NOMO-1 treated with DMSO at 0.1 percent for 48 hours (cell line): ENCODE measurements around the gene LRRC46.

Source experiments
- DNase-seq: peaks from one replicate; lab custom pipeline; 2025; ENCODE audit not compliant: unreplicated experiment; lab: John Stamatoyannopoulos, UW

The LRRC46 gene

GRCh38 chr17:47808830-47809480 lies 22.5 kb upstream of the LRRC46 start:
- DNase-seq, result no peak

- DNase-seq, result no peak
Observed at GRCh38 chr17:47810200-47810821, 21.2 kb upstream of the LRRC46 start.

- no peak for DNase-seq
Observed at GRCh38 chr17:47810901-47811635, 20.4 kb upstream of the LRRC46 start.

DNA sequence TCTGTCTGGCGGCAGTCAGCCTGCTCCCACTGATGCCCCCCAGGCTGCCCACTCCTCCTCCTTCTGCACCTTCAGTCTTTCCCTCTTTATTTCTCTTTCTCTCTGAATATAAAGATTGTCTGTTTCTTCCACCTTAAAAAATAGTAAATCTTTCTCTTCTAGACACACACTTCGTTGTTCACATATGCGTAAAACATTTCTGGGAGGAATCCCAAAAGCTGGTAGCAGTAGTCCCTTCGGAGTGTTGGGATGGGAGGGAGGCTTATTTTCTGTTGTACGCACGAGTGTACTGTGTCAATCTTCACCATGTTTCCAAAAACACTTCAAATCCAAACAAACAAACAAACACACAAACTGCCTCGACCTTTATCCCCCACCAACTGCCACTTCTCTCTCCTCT lies 19.8 kb upstream of the LRRC46 start:
- DNase-seq, result no peak

DNA sequence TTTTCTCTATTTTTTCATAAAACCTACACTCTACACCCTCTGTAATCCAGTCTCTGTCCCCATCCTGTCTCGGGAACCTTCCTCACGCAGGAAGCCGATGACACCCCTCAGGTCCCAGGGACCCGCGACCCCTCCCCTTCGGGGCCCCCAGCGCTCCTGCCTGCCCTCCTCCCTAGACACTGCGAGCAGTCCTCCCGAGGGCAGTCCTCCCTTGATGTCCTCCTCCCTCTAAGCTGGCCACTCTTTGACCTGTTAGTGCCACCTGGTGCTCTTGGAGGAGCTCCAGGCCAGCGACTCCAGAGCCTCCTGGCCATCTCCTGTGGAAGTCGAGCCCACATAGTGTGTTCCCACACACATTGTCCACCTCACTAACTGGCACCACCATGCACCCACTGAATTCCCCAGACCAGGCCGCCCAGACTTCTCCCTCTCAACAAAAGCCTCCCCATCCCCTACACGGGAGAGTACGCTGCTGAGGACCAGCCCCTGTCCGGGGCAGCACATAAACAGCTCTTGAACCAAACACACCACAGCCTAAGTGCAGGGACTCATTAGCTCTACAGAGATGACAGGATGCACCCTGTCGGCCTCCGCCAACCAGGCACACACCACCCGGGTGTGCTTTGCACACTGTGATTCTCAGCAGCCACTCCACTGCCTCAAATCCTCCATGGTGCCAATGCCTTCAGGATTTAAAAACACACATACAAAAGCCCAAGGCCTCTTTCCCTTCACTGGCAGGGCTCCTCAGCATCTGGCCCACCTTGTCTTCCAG lies 19.1 kb upstream of the LRRC46 start:
- no peak for DNase-seq

GRCh38 chr17:47813077-47813476 lies 18.4 kb upstream of the LRRC46 start:
- DNase-seq, result no peak

- no peak for DNase-seq
Observed at GRCh38 chr17:47813512-47814031, 17.9 kb upstream of the LRRC46 start.

DNA sequence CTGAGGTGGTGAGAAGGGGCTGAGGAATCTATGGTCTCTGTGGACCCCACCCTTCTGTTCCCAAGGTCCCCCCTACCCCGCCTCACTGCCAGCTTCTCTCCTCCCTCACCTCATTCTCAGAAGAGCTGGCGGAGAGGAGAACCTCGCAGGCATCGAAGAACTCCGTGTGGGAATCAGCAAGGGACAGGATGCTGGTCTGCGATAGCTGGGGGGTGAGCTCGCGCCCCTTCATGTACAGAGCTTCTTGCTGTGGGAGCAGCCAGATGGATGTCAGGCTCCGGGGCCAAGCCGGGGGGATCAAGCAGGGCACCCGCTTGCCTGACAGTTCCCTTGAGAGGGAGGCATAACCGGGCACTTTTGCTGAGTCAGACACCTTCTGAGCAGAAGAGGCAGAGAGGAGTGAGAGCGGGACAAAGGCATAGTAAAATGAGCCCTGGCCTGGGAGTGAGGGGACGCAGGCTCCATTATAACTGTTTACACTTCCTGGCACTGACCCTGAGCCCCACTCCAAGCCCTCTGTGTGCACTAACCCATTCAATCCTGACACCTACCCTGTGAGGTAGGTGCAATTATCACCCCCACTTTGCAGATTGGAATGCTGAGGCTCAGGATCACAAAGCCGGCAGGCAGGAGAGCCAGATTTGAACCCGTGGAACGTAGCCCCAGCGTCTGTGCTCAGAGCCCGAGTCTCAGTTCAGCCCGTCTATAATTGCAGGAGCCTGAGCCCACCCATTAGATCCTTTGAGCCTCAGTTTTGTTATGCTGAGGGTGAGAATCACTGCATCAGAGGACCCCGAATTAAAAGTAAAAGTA lies 16.2 kb upstream of the LRRC46 start:
- no peak for DNase-seq

DNA sequence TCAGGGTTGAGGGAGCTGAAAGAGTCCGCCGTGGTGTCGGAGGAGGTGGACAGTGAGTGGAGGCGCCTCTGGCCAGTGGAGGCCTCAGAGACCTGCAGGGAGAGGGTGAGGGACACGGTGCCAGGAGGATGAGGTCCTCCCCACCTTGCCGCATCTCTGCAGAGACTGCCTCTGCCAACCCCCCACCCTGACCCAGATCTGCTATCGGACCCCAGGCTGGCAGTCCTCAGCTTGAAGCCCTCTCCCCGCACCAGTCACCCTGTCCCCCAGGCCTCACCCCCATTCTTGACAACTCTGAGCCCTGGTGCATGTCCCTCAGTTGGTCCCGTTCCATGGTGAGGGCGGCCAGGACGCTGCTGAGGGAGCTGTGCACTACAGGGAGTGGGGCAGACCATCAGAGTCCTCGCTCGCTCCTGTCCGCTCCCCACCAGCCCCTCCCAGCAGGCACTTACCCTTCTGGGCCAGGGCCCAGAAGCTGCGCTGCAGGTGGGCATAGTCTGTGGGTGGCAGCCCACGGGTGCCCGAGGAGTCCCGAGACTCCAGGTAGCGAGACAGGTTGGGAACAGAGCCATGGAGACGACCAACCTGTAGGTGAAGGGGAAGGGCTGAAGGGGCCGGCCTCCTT lies 15.2 kb upstream of the LRRC46 start:
- DNase-seq, result no peak

DNA sequence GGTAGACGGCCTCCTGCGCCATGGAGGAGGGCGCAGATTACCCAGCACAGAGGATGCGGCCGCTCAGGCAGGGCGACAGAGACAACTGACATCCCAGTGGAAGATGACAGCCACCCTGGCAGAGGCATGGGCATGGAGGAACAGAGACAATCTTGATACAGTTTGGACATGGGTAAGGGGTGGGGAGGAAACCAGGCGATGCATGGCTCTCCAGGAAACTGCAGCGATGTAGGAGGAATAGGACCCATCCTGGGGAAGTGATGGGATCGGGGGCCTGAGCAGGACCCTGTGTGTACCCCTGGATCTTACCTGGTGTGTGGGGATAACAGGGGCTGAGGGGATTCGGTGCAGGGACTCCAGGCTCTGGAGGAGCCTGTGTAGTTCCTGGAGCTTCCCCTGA lies 14.5 kb upstream of the LRRC46 start:
- no peak for DNase-seq

DNA sequence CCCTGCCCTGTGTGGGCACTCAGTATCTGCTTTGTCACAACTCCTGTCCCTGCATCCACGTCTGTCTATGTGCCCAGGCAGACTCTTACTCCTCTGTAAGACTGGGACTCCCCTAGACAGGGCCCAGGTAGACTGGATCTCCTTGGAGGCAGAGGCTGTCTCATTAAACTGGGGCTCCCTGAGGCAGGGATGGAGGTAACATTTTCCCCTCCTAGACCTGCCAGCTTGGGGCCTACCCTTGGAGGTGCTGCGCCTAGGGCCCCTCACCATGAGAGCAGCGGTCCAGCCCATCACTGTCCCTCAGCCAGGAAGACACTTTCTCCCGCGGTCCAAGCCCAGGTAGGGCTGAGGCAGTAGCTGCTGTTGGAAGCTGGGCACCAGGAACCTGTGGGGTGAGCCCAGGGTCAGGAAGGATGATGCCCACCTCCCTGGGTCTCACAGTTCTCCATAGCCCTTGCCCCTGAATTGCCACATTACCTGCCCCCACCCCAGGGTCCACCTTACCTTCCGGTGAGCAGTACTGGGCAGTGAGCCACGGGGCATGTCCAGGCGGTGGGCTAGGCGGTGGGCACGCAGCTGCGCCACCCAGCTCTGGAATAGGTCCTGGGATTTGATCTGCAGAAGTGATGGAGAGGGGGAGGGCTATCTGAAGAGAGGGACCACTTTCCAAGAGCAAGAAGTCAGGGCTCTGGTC lies 13.3 kb upstream of the LRRC46 start:
- DNase-seq, result no peak

- DNase-seq, result no peak
Observed at GRCh38 chr17:47819475-47819874, 12.0 kb upstream of the LRRC46 start.

GRCh38 chr17:47820033-47820789 lies 11.3 kb upstream of the LRRC46 start:
- no peak for DNase-seq

- DNase-seq, result no peak
Observed at GRCh38 chr17:47821031-47821423, 10.4 kb upstream of the LRRC46 start.

DNA sequence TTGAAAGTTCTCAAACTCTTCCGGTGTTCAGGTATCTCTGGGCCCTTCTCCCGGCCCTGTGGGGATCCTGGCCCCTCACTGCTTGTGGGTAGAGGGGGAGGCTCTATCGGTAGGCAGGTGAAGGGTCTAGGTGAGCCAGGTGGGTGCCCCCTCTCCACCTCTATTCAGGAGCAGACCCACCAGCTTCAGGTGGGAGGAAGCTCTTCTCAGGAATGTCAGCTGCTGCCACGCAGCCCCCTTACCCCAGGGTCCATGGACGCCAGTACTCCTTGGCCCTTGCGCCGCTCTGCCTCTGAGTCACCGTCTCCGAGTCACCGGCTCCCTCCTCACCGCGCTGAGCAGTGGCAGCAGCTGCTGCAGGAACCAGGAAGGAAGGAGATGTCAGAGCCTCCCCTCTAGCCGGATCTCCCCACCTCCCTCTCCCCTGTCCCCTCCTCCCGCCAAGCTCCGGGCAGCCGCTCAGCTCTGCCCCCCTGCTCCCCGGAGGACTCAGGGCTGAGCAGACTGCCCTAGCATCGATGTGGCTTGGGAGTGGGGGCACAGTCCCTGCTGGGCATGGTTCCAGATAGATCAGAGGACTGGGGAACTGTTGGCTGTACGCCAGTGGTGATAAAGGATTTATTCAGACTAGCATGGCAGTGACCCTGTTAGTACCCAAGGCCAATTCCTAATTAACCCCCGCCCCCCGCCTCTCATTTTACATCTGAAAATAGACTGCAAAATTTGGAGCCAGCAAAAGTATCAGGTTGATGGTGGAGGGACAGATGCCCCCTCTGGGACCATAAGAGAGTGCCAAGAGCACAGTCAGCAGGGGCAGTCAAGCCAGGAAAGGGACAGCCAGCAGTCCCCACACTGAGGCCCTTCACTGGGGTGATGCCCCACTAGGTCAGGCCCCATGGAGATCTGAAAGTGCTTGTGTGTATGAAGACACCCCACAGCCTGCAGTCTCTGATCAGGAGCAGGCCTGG lies 9.8 kb upstream of the LRRC46 start, which contains the start of gene OSBPL7:
Gene OSBPL7, minus strand, starts transcription at position 371 of the 968 bp plus-strand sequence. CDS start 1,516 bp downstream, outside the sequence.
- DNase-seq, result peak; percentile 92

GRCh38 chr17:47822785-47823184 lies 8.7 kb upstream of the LRRC46 start:
- DNase-seq, result no peak

GRCh38 chr17:47823519-47823918 lies 8.0 kb upstream of the LRRC46 start:
- DNase-seq, result no peak
